NCI-H526 (cell line): ENCODE data around the gene CORO6.

ENCODE experiments used
- DNase-seq, 2 experiments: peaks; one replicate each; lab custom pipeline; 2025; lab: John Stamatoyannopoulos, UW

CORO6 gene

DNA sequence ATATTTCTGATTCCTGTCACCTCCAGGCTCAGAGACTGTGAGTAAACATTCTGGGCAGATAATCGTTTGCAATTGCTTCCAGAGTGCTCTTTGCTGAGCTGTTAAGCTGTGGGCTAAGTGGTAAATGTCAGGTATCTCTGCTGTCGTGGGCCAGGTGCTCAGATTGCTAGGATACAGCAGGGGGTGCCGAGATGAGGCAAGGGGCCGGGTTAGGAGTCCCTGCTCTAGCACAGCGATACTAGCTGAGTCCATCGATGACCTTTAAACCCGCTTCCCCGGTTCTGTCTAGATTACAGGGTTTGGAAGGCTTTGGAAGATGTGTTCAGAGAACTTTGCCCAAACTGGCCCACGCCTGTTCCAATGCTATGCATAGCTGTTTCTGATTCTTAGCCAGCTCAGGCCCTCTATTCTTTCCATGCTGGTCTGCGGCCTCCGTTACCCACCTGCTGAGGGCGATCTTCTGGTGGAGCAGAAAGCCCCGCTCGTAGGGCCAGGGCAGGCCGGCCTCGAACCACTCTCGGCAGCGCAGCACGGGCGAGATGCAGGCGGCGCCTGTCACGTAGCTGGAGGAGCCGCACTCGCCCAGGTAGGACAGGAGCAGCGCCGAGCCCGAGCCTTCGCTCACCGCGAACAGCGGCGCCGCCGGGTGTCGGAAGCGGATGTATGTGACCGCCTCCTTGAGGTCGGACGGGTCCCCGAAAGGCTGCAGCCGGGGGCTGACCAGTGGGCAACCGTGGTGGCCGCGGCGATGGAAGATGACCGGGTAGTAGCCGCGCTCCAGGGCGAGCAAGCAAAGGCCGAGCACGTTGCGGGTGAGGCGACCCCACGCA lies 56.9 kb downstream of the CORO6 start:
- peak; percentile 39 to 86 for DNase-seq
